WI38 (cell line): ENCODE results near the gene HAO2.
"Not testable (repeated sequence)": the region's sequence is repeated elsewhere in the genome, so short reads cannot be mapped to it uniquely, and the experiment has no call there.

ENCODE experiments used
- H3K4me3 ChIP-seq: 2 replicates; pipeline ENCODE4 v1.5.1; 2011; ENCODE audit warnings: low read depth, mild to moderate bottlenecking, control low read depth, low read length
- CTCF ChIP-seq: IDR thresholded peaks from 2 replicates; pipeline ENCODE4 v1.5.1; 2012; ENCODE audit warnings: low read depth, mild to moderate bottlenecking, control low read depth, low read length

Gene HAO2

DNA sequence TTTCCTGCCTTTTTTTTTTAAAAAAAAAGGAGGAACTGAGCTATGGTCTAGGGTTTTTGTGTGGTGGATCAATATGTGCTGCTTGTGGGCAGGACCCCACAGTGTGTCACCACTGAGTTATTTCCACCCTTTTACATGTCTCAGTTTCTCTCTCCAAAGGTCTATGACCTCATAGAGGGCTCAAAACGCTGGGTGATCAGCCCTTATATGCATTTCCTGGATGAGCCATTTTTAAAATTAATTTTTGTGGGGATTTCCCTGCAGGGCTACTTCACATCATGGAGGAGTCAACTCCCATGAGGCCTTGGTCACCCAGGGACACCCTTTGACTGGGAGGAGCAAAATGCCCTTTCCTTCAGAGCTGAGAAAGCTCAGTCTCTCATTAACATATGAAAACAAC lies 20.7 kb upstream of the HAO2 start:
- no peak for TF ChIP-seq CTCF
- H3K4me3 ChIP-seq = no peak overlapping the region

GRCh38 chr1:119348941-119349340 lies 19.6 kb upstream of the HAO2 start:
- no peak overlapping the region for H3K4me3 ChIP-seq
- no peak for TF ChIP-seq CTCF

DNA sequence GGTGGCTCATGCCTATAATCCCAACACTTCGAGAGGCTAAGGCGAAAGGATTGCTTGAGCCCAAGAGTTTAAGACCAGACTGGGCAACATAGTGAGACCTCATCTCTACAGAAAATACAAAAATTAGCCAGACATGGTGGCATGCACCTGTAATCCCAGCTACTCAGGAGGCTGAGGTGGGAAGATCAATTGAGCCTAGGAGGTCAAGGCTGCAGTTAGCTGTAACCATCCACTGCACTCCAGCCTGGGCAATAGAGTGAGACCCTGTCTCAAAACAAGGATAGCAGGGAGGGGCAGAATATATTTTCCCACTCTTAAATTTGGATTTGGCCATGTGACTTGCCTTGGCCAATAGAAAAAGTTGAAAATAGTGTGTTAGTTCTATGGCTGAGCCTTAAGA lies 17.7 kb upstream of the HAO2 start:
- not testable (repeated sequence) for H3K4me3 ChIP-seq

- H3K4me3 ChIP-seq = no peak overlapping the region
- no peak for TF ChIP-seq CTCF
Observed at GRCh38 chr1:119351997-119352396, 16.6 kb upstream of the HAO2 start.

DNA sequence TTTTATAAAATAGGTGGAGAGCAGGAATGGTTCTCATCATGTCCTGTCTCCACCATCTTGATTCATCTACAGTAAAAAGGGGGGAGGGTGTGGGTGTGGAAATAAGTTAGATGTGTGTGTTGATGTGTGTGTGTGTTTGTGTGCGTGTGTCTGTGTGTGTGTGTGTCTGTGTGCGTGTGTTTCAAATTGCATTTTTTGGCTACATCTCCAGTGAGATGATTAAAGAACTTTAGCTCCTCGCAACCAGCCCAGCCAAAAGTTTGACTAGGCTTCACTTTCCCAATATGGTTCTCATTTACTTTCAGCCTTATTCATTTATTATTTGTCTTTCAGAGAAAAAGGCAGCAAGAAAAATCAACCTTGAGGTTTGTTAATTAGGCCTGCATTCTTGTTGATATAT lies 14.7 kb upstream of the HAO2 start:
- no peak for TF ChIP-seq CTCF
- no peak overlapping the region for H3K4me3 ChIP-seq

GRCh38 chr1:119358636-119359035 lies 9.9 kb upstream of the HAO2 start:
- no peak for TF ChIP-seq CTCF
- H3K4me3 ChIP-seq = no peak overlapping the region

- no peak for TF ChIP-seq CTCF
- H3K4me3 ChIP-seq = no peak overlapping the region
Observed at GRCh38 chr1:119359730-119360129, 8.9 kb upstream of the HAO2 start.

DNA sequence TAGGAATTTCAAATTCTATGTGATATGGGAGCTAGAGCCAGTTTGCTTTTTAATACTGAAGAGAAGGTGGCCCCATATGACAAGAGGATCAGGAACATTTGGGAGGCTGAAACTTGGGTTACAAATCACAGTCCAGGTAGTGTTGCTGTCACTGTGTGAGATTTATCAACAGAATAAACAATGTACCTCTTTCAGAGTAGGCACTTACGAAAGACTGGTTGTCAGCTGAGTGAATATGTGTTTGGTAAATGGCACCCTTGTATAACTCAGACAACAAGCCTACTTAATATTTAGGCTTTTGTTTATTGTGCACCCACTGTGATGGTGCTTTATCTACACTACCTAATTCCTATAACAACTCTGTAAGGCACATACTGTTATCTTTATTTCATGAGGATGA lies 7.4 kb upstream of the HAO2 start:
- no peak overlapping the region for H3K4me3 ChIP-seq
- TF ChIP-seq CTCF = no peak
